Renal pelvis (tissue), 12 donors: ENCODE results near the gene NPL. TPM values are rescaled to one million over a fixed set of nuclear protein-coding genes. Genes with fewer than 3 reads are reported as not detected.

Source experiments
- DNase-seq: peaks from one replicate; pipeline ENCODE4 v3.0.0-alpha.2; 2013
- long read RNA-seq, 16 experiments: transcript quantifications; one replicate each; lab custom pipeline, GENCODE V29; 2026
- polyA plus RNA-seq, 3 donors: library from polyadenylated mRNA; unstranded; fragments of 120-200 nt; gene quantifications; one replicate each; pipeline ENCODE4 v1.2.1, GENCODE V29; 2013; ENCODE audit not compliant: insufficient read length in 3 of 3

NPL gene
- 1 to 10 TPM; 7.4 to 9.2 (median 9.1) TPM for polyA plus RNA-seq
- long read RNA-seq, donor 1, result 0 reads
- long read RNA-seq, donor 2, result 0 reads
- long read RNA-seq, donor 3, partial matches to known transcripts, result 0 of 1 reads
- long read RNA-seq, donor 3, other reads (novel, unspliced or antisense), result 0 of 1 reads
- long read RNA-seq, donor 4, result 0 reads
- long read RNA-seq, donor 5, partial matches to known transcripts, result 0 of 1 reads
- long read RNA-seq, donor 5, other reads (novel, unspliced or antisense), result 0 of 1 reads
- long read RNA-seq, donor 6, result 0 reads
- long read RNA-seq, donor 7, result 0 reads
- long read RNA-seq, donor 8, result 0 reads
- long read RNA-seq, donor 9, result 0 reads
- long read RNA-seq, donor 10, result 0 reads
- long read RNA-seq, donor 11, result 0 reads
- long read RNA-seq, donor 12, partial matches to known transcripts, result 0 of 1 reads
- long read RNA-seq, donor 12, other reads (novel, unspliced or antisense), result 0 of 1 reads
- long read RNA-seq, donor 13, result 0 reads
- long read RNA-seq, donor 14, result 0 reads
- long read RNA-seq, donor 15, partial matches to known transcripts, result 0 of 3 reads
- long read RNA-seq, donor 15, other reads (novel, unspliced or antisense), result 0 of 3 reads
- long read RNA-seq, donor 16, partial matches to known transcripts, result 5 of 6 reads
- long read RNA-seq, donor 16, other reads (novel, unspliced or antisense), result 0 of 6 reads

DNA sequence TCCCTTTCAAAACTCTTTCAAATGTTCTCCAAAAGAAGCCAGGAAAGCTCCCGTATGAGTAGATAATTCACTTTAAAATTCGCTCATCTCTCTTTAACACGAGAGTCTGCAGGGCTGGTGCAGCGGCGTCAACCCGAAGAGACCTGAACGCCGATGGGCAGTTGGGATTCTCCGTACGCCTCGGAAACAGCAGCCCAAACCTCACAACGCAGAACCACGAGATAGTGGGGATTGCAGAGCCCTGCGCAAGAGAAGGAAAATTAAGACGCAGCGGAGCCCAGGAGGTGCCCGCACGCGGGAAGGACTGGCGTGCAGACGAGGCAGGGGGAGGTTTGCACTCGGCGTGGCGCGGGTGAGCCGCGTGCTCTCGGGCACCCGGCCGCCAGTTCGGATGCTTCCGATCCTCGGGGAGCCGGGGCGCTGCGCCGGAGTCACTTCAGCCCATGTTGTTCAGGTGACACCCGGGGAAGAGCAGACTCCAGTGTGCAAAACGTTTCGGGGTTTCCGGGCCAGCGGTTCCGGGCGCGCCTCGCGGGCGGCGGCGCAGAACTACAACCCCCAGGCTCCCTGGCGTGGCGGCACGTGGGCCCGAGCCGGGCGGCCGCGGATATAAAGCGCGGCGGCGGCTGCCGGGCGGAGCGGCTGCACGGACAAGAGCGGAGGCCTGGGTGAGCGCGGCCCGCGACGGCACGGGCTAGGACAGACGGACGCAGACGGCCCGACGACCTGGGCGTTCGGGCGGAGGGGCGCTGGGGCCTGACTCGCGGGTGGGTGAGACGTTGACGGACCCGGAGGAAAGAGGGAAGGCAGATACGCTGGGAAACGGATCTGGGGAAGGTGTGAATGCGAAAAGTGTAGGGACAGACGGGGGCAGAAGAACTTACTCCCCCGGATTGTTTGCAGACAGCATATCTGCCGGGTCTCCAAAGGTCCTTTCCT lies at the start of gene NPL:
TSS of gene NPL (plus strand) at position 636 of the 939 bp plus-strand sequence. CDS start 4,599 bp downstream, outside the sequence.
- DNase-seq, result peak; percentile 65

GRCh38 chr1:182740120-182740519 lies 49.5 kb upstream of the NPL start:
- no peak for DNase-seq

DNA sequence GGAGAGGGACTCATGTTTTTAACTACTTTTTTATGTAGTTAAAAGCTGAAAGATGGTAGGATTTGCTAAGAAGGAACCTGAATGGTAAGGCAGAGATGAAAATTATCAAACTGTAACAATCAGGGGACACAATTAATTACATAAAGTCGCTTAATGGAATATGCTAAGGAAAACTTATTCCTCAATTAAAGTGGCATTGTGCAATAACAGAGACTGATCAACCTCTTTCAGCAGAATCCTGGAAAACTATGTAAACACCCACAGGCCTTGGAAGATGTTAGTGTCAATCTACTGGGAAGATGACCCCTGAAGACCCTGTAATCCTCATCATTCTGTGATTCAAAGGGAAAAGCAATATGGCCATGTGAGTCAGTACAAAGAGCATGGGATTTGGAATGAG lies 46.8 kb upstream of the NPL start:
- DNase-seq, result no peak

GRCh38 chr1:182752077-182752988 lies 37.2 kb upstream of the NPL start:
- peak; percentile 79 for DNase-seq

DNA sequence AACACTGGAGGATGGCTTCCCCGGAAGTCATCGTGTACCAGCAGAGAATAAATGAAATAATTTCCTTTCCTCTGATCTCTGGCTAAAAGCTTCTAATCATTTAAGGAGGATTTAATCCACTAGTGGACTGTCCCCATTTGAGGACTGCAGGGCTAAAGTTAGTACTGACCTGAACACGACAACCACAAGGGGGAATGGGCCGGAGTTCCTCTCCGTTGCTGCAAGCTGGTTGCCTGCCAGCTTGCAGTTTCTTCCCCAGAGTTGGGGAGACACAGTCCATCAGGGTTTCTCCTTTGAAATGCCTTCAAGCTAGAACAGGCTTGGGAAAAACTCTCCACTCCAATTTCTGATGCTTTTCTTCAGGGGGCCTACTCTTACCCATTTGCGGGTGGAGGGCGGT lies 35.5 kb upstream of the NPL start:
- no peak for DNase-seq

DNA sequence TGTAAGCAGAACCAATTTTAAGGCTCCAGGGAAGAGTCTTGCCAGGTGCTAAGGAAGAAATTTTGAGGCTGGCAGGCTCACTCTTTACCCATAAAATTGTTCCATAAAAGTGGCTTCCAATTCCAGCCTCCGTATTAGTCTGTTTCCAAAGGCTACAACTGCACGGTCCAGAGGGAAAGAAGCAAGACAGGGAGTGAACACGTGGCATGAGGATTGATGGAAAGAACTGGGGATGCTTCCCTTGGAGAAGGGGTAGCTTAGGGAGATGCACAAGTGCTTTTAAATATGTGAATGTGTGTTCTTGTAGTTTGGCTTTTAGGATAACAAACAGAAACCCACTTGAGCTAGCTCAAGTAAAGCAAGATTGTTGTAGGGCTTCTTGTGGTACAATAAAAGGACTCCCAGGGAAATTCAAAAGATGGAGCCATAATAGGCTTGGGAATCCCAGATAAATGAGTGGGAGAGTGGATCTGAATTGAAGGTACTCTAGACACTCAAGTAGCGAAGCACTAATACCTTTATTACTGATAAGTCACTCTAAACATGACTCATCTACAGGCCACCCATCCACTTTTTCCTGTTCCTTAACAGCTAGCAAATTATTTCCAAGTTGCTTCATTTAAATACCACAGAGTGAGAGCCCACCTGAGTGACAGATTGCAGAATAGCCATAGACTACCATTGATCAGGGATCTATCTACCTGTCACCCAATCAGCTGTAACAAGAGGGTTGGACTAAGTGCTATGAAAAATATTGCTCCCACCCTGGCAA lies 34.8 kb upstream of the NPL start:
- DNase-seq, result no peak

DNA sequence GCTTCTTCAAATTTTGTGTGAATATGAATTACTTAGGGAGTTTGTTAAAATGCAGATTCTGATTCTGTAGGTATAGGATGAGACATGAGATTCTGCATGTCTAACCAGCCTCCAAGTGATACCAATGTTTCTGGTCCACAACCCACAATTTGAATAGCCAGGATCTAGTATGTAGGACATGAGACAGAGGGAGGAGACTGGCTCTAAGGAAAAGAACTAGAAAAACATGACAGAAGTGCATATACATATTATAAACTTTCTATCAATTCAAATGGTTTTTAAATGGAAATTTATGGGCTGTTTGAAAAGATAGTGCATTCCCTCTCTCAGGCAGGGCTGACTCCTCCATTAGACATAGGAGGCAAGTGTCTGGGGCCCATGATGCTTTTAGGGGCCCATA lies 33.9 kb upstream of the NPL start:
- DNase-seq, result no peak

- no peak for DNase-seq
Measured at GRCh38 chr1:182756423-182756822, 33.1 kb upstream of the NPL start.

DNA sequence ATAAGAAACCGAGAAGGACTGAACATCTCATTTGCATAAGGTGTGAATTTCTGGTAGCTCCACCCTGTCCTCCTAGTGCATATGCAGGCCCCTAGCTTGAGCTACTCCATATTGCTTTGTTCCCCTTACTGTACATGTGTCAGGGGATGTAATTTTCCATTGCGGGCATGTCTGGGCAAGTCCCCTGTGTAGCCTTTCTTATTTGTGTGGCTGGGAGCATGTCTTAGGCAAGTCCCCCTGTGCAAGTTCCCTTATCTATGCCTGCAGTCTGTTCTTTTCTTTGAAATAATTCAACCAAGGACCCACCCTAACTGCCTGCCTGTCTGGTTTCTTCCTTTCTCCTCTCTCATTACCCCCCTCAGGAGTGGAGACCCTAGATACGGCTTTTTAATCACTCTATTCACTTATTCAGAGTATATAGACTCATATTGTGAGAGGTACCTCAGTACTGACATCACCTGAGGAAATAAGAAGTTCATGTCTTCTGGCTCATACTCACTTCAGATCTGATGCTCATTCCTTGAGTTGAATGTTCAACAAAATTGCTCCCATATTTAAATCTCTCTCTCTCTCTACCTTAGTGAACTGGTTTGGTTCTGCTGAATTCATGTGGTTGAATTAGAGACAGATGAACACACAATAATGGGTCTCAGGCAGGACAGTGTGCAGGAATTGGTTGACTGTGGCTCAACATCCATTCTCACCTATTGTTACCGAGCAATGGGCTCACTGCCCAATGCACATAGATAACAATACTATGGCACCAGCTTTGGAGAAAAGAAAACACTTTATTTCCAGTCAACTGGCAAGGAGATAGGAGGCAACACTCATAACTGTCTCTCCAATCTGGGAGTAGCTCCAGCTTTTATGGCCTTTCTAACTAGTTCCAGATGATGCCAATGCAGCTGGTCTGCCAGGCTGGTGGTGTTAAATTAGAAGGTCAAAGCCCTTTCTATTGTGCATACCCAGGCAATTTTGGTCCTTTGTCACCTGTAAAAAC lies 27.9 kb upstream of the NPL start:
- DNase-seq, result no peak

DNA sequence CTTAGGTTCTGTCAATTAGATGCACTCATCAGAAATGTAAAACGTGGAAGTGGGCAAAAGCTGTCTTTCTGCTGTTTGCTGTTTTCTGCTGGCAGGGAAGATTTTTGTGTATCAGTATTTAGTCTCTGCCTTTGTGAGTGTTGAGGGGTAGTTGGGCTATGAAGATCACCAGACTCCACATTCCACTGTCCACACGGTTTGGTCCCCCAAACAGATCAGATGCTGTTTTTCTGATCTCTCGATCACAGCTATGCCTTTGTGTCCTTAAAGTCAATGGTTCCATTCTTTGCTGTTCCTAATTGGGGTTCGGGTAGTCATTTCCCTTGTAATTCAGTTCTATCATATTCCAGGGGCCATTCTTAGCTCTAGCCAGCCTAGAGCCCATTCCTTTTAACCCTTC lies 27.0 kb upstream of the NPL start:
- DNase-seq, result no peak

DNA sequence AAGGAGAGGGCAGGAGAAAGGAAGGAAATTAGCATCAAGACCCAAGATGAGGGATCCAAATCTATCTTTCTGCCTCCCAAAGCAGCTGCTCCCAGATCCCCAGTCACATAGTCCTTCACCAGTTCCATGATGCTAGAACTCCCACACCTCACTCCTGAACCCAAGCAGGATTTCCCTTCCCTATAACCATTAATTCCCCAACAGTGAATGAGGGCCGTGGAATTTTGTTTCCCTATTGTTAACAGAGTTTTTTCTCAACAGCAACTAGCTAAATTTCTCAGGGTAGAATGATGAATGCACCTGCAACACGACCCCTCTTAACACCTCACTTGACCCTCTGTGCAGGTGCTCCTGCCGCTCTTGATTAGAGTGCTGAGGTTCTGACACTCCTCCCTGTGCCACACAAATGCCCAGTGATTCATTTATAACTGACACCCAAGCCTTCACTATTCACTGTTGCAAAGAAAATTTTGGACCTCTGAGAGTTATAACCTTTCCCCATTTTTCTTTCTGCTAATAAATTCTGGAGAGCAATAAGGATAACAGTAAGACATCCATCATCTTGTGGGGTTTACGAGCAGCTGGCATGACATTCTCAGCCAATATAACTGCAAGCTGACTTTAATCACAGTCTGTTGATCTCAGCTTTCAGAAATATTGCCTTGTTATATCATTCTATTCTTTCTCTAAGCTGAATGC lies 25.4 kb upstream of the NPL start:
- no peak for DNase-seq

- no peak for DNase-seq
Measured at GRCh38 chr1:182765391-182765790, 24.2 kb upstream of the NPL start.

DNA sequence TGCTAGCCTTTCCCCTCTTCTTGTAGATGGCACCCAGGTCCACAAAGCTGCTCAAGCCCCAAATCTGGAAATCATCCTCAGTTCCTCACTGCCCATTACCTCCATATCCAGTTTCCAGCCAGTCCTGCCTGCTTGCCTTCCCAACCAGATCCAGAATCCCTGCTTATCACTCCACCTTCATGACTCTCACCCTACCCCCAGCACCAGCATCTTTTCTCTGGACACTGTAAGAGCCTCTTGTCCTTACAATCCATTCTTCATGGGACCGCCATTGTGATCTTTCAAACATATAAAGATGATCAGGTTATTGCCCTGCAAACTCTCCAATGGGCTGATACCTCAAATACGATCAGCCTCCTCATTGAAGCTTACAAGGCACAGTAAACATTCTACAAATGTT lies 23.5 kb upstream of the NPL start:
- DNase-seq, result no peak

- no peak for DNase-seq
Measured at GRCh38 chr1:182766881-182767645, 22.5 kb upstream of the NPL start.

GRCh38 chr1:182768963-182769362 lies 20.6 kb upstream of the NPL start:
- no peak for DNase-seq

DNA sequence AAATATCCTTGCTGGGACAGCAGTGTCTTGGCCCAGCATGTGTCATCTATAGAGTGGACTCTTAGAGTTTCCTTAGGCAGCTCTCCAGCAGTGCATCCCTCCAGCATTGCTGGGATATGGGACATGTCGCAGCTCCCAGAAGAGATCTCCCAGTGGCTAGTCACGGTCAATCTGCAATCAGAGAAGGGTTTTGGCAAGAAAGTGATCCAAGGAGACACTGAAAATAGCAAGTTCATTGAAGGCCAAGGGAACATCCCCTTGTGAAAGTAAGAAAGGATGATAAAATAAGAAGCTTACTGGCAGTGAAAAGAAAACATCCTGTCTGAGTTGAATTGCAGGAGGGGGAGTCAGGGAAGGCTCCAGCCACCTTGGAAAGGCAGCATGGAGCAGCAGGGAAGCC lies 19.3 kb upstream of the NPL start:
- no peak for DNase-seq

DNA sequence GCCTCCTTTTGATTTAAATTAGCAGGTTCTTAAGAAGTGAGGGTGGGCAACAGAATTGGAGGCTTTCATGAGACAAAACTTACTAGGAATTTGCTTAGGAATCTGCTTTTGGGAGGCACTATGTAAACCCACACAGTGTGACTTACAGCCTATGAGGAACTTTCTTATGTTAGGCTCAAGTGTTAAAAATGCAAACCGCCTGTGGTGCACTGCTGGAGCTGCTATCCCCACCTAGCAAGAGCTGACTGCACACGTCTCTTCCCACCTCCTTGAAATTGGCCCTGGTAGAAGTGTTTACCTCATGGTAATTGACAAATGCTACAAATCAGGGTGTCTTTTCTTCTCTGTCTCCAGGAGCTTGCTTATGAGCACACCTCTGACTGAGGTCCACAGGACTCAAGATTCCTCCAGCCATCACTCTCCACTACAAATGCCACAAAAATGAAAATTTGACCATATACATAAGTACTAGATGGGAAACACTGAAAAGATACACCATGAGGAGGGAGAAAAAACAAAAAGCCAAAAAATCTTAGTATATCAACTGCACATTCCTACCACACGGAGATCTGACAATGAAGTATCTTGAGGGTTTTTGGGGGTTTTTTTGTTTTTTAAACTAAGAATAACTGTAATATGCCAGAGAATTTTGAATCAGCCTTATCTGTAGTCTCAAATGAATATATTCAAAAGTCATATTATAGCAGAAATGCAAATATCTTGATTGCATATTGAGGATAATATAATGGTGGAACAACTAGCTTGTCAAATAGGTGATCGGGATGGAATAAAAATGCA lies 18.2 kb upstream of the NPL start:
- no peak for DNase-seq
